SW 1271 (cell line): ENCODE data around the gene B4GALT7.
"Not testable (repeated sequence)": the region's sequence is repeated elsewhere in the genome, so short reads cannot be mapped to it uniquely, and the experiment has no call there.

Source experiments
- DNase-seq, 2 experiments: peaks; one replicate each; lab custom pipeline; 2025; lab: John Stamatoyannopoulos, UW

The B4GALT7 gene

DNA sequence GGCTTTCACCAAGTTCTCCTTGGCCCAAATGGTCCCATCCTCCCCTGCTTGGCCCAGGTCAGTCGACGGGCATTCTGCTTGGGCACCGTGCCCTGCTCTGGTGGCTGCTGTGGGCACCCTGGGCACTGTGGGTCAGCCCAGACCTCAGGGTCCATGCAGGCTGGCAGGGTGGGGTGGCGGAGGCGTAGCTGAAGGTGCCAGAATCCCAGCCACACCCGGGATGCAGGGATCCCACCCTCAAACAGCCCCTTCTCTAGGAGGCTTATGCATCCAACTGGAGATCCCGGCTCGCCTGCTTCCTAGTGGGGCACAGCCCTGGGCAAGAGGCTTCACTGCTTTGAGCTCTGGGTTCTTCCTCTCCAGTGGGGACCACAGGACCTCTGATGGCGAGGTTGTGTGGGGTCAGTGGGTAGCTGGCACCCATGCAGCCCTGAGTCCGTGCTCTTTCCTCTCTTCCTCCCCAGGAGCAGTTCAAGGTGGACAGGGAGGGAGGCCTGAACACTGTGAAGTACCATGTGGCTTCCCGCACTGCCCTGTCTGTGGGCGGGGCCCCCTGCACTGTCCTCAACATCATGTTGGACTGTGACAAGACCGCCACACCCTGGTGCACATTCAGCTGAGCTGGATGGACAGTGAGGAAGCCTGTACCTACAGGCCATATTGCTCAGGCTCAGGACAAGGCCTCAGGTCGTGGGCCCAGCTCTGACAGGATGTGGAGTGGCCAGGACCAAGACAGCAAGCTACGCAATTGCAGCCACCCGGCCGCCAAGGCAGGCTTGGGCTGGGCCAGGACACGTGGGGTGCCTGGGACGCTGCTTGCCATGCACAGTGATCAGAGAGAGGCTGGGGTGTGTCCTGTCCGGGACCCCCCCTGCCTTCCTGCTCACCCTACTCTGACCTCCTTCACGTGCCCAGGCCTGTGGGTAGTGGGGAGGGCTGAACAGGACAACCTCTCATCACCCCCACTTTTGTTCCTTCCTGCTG, 9.4 kb downstream of the B4GALT7 start:
- no peak for DNase-seq

DNA sequence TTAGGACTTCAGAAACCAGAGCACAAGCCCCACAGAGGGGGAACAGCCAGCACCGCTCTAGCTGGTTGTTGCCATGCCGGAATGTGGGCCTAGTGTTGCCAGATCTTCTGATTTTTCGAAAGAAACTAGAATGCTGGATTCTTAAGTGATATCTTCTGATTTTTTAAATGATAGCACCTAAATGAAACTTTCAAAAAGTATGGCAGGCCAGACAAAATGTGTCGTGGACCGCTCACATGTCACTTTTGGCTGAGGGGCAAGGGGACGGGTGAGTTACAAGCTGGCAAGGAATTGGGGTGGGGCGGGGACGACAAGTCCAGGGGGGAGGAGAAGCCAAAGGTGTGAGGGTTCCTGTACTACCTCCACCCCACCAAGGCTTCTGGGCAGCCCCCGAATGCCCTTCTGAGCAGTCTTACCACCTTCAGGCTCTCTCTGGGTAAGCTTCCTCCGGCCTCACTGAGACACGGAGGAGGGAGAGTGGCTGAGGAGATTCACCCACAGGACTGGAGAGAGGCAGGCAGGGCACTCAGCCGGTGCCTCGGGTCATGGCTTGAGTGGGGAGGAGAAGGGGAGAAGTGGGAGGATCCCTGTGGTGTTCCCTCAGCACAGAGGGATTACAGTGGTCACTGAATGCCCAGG, 10.3 kb downstream of the B4GALT7 start:
- no peak for DNase-seq

DNA sequence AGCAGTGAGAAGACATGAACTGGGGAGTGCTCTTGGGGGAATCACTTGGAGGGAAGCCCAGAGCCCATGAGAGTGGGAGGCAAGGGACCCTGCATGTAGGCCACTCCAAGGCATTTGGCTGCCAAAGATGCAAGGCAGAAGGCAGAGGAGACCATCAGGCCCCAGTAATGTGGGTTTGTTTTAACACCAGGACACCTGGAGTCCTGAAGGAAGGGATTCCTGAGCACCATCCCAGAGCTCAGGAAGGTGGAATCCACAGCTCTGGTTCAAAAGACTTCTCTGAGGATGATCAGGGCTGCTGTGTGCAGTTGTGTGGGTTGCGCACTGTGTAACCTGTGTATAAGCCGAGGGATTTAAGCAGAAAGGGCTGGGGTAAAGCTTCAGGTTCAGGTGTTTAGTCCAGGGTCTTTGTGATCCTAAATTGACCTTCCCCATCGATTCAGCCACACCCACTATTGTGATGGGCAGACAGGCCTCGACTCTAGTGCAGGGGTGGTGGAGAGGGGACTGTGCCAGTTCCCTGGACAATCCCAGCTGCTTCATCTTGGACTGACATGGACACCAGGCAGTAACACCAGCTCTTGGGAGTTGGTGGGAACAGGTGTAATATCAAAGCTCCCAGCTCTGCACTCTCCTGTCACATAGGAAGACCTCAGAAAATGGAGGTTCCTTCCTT, 11.0 kb downstream of the B4GALT7 start:
- no peak for DNase-seq

DNA sequence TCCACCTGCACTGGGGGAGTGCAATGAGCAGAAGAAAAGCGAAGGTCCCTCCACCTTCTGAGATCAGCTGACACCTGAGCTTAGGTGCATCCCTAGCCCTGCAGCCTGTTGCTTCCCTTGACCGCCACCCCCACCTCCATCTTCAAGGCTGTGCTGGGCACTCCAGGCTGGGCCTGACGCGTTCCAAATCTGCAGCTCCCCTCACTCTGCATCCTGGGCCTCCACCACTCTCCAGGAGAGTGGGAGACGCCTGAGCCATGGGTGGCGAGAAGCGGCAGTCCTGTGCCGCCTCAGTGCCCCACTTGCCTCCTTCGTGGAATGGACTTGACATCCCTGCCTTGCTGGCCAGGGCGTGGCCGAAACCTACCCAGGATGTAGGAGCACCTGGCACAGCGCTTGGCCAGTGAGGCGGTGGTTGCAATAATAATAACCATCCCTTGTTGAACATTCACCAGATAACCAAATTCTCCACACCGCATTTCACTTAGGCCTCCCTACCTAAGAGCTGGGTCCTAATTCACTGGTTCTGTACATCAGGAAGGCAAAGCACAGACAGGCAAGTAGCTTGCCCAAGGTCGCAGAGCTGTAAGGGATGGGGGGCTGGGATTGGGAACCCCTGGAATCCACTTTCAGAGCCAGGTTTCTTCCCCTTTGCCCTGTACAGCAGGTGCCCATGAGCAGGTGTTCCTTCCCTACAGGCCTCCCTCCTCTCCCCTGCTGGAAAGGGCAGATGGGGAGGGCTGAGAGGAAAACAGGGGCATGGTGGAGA, 11.7 kb downstream of the B4GALT7 start:
- DNase-seq = no peak

DNA sequence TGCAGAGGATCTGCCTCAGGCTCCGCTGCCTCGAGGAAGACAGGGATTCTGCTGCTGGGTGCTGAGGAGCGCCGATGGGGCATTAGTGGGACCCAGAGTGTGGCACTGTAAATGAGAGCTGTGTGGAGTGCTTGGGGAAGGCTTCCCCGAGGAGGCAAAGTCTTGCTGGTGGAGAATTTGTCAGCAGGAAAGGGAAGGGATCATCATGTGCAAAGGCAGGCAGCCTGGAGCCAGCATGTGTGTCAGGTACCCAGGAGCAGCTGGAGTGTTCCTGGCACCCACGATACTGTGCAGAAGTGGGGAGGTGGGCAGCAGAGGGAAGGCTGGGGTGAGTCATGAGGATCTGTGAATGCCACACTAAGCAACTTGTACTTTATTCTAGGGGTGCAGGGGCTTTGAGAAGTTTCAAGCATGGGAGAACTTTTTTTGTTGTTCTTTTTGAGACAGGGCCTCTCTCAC, 12.3 kb downstream of the B4GALT7 start:
- no peak for DNase-seq

DNA sequence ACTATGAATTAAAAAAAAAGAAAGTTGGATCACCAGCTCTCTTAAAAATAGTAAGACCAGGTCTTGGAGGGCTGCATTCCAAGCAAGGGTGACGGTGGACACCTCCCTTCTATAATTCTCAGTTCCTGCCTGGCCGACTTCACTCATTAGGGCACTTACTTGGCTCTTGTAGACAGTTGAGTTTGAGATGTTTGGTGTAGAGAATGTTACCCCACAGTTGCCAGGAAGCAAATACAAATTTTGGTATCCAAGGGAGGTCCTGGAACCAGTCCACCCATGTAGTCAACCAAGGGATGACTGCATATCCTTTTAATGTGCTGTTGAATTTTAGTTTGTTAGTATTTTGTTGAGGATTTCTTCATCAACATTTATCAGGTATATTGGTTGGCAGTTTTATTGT, 20.6 kb downstream of the B4GALT7 start:
- DNase-seq = no peak

DNA sequence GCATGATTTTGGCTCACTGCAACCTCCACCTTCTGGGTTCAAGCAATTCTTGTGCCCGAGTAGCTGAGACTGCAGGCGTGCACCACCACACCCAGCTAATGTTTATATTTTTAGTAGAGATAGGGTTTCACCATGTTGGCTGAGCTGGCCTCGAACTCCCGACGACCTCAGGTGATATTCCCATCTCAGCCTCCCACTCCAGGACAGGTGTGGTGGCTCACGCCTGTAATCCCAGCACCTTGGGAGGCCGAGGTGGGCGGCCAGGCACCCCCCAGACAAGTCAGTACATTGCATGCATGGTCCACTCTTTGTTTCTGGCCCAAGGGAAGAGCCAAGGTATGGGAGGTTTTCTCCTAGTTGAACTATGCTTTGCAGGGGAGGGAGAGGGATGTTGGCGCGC, 24.2 kb downstream of the B4GALT7 start:
- not testable (repeated sequence) for DNase-seq

DNA sequence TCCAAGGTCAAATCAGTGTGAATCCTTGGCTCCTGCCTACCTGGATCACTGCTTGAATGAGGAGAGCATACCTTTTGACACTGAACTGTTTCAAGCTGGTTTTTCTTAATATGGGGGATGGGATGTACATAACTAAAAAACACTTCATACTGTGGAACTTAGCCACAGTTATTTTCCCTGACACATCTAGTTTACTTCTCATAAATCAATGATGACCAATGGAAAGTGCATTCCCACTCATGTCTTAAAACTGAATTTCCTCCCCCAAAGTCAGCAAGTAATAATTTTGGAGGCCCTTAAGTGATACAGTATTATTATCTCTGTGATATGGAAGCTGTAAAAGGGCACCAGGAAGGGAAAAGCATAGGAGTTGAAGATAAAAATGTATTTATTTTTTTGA, 30.3 kb downstream of the B4GALT7 start:
- not testable (repeated sequence) for DNase-seq

DNA sequence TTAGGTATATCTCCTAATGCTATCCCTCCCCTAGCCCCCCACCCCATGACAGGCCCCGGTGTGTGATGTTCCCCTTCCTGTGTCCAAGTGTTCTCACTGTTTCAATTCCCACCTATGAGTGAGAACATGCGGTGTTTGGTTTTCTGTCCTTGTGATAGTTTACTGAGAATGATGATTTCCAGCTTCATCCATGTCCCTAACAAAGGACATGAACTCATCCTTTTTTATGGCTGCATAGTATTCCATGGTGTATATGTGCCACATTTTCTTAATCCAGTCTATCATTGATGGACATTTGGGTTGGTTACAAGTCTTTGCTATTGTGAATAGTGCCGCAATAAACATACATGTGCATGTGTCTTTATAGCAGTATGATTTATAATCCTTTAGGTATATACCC, 35.0 kb downstream of the B4GALT7 start:
- DNase-seq = not testable (repeated sequence)

DNA sequence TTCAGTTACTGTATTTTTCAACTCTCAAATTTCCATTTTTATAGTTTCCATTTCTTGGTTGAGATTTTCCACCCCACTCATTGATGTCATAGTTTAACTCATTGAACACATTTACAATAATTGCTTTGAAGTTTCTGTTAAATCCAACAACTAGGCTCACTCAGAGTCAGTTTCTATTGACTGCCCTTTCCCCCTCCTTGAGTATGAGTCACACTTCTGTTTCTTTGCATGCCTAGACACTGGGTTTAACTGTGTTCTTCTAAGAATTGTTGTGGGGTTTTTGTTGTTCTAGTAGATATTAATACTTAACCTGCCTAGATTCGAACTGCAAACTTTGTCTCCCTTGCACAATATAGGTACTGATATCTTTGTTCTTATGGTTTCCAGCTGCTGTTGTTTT, 45.5 kb downstream of the B4GALT7 start:
- DNase-seq = not testable (repeated sequence)

DNA sequence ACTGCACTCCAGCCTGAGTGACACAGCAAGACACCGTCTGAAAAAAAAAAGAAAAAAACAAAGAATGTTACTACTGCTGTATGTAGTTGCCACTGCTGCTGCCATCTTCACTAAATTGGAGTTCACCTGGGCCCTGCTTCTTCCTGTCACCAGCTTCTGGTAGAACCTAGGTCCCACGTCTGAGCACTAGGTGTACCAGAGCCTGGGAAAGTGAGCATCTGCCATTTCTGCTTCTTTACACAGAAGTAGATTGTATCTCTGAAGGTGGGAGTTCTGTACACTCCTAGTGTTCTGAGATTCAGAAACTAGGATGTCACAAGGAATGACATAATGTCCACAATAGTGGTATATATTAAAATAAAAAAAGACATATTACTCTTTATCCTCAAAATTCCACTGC, 51.3 kb downstream of the B4GALT7 start:
- not testable (repeated sequence) for DNase-seq

DNA sequence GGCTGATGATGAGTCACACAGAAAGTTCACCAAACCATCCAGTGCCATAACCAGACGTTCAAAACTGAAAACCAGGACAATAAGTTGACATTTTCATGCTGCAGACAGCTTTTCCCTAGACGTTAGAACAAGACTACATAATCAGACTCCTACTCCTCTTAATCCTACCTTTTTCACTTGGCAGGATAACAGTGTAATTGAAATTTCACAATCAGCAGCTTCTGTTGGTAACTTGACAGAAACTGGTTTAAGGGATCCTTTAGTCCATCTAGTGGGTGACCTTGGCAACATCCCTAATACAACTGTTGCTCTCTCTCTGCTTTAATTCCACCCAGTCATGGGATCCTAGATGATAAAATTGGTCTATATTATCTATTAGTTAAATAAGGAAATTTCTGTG, 57.9 kb downstream of the B4GALT7 start:
- not testable (repeated sequence) for DNase-seq

DNA sequence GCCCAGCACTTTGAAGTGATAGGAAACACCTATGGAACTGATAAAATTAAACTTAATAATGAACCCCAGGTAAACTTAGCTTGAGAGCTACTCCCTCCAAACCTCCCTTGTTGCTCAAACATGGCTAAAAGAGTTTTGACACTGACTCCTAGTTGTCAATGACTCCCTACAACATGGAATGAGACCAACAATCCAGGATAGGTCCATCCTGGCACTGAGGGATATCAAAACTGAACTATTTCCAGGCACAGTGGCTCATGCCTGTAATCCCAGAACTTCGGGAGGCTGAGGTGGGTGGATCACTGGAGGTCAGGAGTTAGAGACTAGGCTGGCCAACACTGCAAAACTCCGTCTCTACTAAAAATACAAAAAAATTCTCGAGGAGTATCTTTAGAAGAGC, 58.6 kb downstream of the B4GALT7 start:
- DNase-seq = not testable (repeated sequence)
